Neutrophil (primary cell): ENCODE results near the gene RBP7.
A peak's percentile ranks its signal among the peaks of the same experiment; 100 is the strongest.

Experiments
- H3K27ac ChIP-seq: fragments of 200-600 bp; sonication (generic); 2 replicates; pipeline ENCODE4 v1.5.1; 2016; ENCODE audit warnings: mild to moderate bottlenecking, moderate library complexity
- H3K27me3 ChIP-seq: fragments of 200-600 bp; sonication (generic); 2 replicates; pipeline ENCODE4 v1.6.0; 2016; ENCODE audit warnings: mild to moderate bottlenecking
- H3K36me3 ChIP-seq: fragments of 200-600 bp; sonication (generic); 2 replicates; pipeline ENCODE4 v1.5.1; 2017
- H3K4me1 ChIP-seq, 2 experiments: fragments of 200-600 bp in 1 of 2; sonication (generic) in 1 of 2; 1 replicate in 1 of 2; 2 replicates in 1 of 2; pipeline versions ENCODE4 v1.5.1 to v1.6.1; 2013 to 2016; ENCODE audit warnings: low read depth in 1 of 2, low read length in 1 of 2, mild to moderate bottlenecking in 1 of 2, moderate library complexity in 1 of 2; ENCODE audit not compliant: control insufficient read depth in 1 of 2, insufficient read depth in 1 of 2
- H3K4me3 ChIP-seq, 2 experiments: fragments of 200-600 bp in 1 of 2; sonication (generic) in 1 of 2; 1 replicate in 1 of 2; 2 replicates in 1 of 2; pipeline ENCODE4 v1.5.1; 2013 to 2016; ENCODE audit warnings: low read depth in 1 of 2, low read length in 1 of 2, mild to moderate bottlenecking in 1 of 2, moderate library complexity in 1 of 2
- H3K9me3 ChIP-seq: fragments of 200-600 bp; sonication (generic); 2 replicates; pipeline ENCODE4 v1.5.1; 2016
- TF ChIP-seq, protein P1 (sequence below): fragments of 200-600 bp; sonication (generic); IDR thresholded peaks from 2 replicates; pipeline ENCODE4 v1.5.1; 2016; ENCODE audit warnings: antibody characterized with exemption

Gene RBP7

GRCh38 chr1:10064416-10065343, 67.7 kb downstream of the RBP7 start:
- H3K27me3 ChIP-seq = no peaks in the 10 kb centered on the region
- peak overlapping the region; percentile 44 for H3K27ac ChIP-seq
- H3K9me3 ChIP-seq = no peaks in the 10 kb centered on the region
- H3K36me3 ChIP-seq = no peaks in the 10 kb centered on the region
- no peak overlapping the region for H3K4me3 ChIP-seq
- H3K4me1 ChIP-seq = peaks cover 24 to 29% of the 10 kb centered on the region in 2 experiments
- TF ChIP-seq, protein P1, sequence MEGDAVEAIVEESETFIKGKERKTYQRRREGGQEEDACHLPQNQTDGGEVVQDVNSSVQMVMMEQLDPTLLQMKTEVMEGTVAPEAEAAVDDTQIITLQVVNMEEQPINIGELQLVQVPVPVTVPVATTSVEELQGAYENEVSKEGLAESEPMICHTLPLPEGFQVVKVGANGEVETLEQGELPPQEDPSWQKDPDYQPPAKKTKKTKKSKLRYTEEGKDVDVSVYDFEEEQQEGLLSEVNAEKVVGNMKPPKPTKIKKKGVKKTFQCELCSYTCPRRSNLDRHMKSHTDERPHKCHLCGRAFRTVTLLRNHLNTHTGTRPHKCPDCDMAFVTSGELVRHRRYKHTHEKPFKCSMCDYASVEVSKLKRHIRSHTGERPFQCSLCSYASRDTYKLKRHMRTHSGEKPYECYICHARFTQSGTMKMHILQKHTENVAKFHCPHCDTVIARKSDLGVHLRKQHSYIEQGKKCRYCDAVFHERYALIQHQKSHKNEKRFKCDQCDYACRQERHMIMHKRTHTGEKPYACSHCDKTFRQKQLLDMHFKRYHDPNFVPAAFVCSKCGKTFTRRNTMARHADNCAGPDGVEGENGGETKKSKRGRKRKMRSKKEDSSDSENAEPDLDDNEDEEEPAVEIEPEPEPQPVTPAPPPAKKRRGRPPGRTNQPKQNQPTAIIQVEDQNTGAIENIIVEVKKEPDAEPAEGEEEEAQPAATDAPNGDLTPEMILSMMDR = no peak

- H3K27me3 ChIP-seq = no peaks in the 10 kb centered on the region
- H3K9me3 ChIP-seq = no peaks in the 10 kb centered on the region
- no peak overlapping the region for H3K4me3 ChIP-seq
- H3K4me1 ChIP-seq = peaks cover 24 to 29% of the 10 kb centered on the region in 2 experiments
- no peaks in the 10 kb centered on the region for H3K36me3 ChIP-seq
- H3K27ac ChIP-seq = peak overlapping the region; percentile 44
- TF ChIP-seq, protein P1 = no peak
Measured at GRCh38 chr1:10065344-10065685, 68.3 kb downstream of the RBP7 start.
